ENCODE results near the gene CRELD1. TPM values are rescaled to one million over a fixed set of nuclear protein-coding genes. Genes with fewer than 3 reads are reported as not detected.
A peak's percentile ranks its signal among the peaks of the same experiment; 100 is the strongest.
"Not testable (repeated sequence)": the region's sequence is repeated elsewhere in the genome, so short reads cannot be mapped to it uniquely, and the experiment has no call there.

The CRELD1 gene
- total and polyA plus RNA-seq, 2 donors (not counting 1 experiment from before 2014, with no cell fraction given), result 46.8 to 47.6 TPM

DNA sequence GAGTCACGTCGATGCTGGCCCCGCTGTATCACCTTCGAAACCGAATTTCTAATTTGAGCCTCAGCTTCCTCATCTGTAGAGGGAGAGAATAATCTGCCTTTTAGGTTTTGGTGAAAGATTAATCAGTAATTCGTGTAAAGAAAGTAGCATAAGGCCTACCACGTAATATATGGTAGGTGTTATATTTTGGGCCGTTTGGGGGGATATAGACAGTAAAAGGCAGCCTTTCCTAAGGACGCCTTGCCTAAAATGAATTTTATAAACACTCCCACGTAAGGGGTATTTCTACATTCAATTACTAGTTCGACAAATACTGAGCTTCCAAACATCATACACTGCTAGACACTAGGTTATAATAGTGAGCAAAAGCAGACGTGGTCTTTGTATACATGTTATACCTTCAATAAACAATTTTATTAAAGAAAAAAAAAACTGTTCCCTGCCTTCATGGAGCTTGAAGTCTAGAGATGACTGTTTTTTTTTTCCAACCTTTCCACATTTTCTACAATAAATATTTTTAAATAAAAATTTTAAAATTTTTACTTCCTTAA lies 42.5 kb upstream of the CRELD1 start:
- Histone ChIP-seq H4K20me1 (ENCODE audit: control insufficient read depth, insufficient read depth, low read length, poor library complexity, severe bottlenecking) (no peaks in the 10 kb centered on the region), H3K4me3 (ENCODE audit: control extremely low read depth in 1 of 5, extremely low read depth in 1 of 5, insufficient read depth in 1 of 5, low read depth in 2 of 5, low read length in 4 of 5) (peak overlapping the region; percentile 81 to 99 (median 98)), H3K27me3 (replicated peaks in 1 of 4; ENCODE audit: control extremely low read depth in 1 of 4, control insufficient read depth in 3 of 4, insufficient read depth in 4 of 4, low read length in 3 of 4) (no peaks in the 10 kb centered on the region), H3K4me1 (ENCODE audit: control insufficient read depth in 2 of 2, insufficient read depth in 2 of 2, low read length in 2 of 2) (peaks cover 17 to 28% of the 10 kb centered on the region in 2 donors), H3K9me3 (ENCODE audit: control extremely low read depth in 1 of 3, control insufficient read depth in 2 of 3, insufficient read depth in 1 of 3, low read length in 2 of 3) (no peaks in the 10 kb centered on the region), H2AFZ (ENCODE audit: insufficient read depth, low read depth, low read length, poor library complexity, severe bottlenecking) (peak overlapping the region; percentile 83), H3K9ac (ENCODE audit: low read length) (peak overlapping the region; percentile 100), H3K27ac (ENCODE audit: low read length in 2 of 2) (peak overlapping the region; percentile 100), H3K36me3 (replicated peaks in 1 of 2; ENCODE audit: control extremely low read depth in 1 of 2, control insufficient read depth in 1 of 2, extremely low read depth in 1 of 2, insufficient read depth in 2 of 2, low read length in 1 of 2) (peaks cover 3 to 16% of the 10 kb centered on the region in 2 experiments), H3K4me2 (replicated peaks; ENCODE audit: low read depth, low read length, poor library complexity, severe bottlenecking) (peak overlapping the region; percentile 75), H3K79me2 (ENCODE audit: control insufficient read depth, insufficient read depth, low read length) (peaks cover 46% of the 10 kb centered on the region)
- intact Hi-C loops (cut with micrococcal nuclease), result loop anchor here (1.0 to 5.0 kb wide), 3 partner anchors 55 to 430 kb away; partner anchors contain the start of genes SEC13 and TATDN2
- TF ChIP-seq EZH2 (IDR thresholded peaks at IDR 0.05; ENCODE audit: borderline replicate concordance, insufficient read depth, low read depth, low read length, poor library complexity, severe bottlenecking) (no peak), CTCF (IDR thresholded peaks at IDR 0.05) (no peak)
- no peaks in the 10 kb centered on the region for H3K27me3 Mint-ChIP-seq
- peak overlapping the region; percentile 99 for H3K27ac Mint-ChIP-seq
- ATAC-seq (ENCODE audit: low read depth) (no peak), DNase-seq (no peak)
- no peaks in the 10 kb centered on the region for H3K9me3 Mint-ChIP-seq (ENCODE audit: insufficient read depth)
- H3K4me3 Mint-ChIP-seq, result peak overlapping the region; percentile 99
- WGBS (ENCODE audit: insufficient coverage), result 0% methylated on average over 5 of the region's 12 CpGs
- H3K4me1 Mint-ChIP-seq, result peaks cover 41% of the 10 kb centered on the region
- ChIA-PET CTCF (interaction anchor here (1.6 to 2.9 kb wide), 3 partner anchors 21 to 164 kb away, joined by 4 to 15 read pairs (median 6); partner anchors contain the start of gene CRELD1), POLR2A (interaction anchor here (0.9 to 3.1 kb wide), 9 partner anchors 42 to 494 kb away, joined by 3 to 19 read pairs (median 4); partner anchors contain the start of genes ARPC4, BRPF1, CRELD1 and MTMR14)

GRCh38 chr3:9893739-9894138 lies 39.9 kb upstream of the CRELD1 start:
- no peaks in the 10 kb centered on the region for H3K27me3 ChIP-seq (replicated peaks in 1 of 4; ENCODE audit: control extremely low read depth in 1 of 4, control insufficient read depth in 3 of 4, insufficient read depth in 4 of 4, low read length in 3 of 4)
- TF ChIP-seq CTCF (IDR thresholded peaks at IDR 0.05) (no peak), EZH2 (IDR thresholded peaks at IDR 0.05; ENCODE audit: borderline replicate concordance, insufficient read depth, low read depth, low read length, poor library complexity, severe bottlenecking) (no peak)
- H3K4me2 ChIP-seq (replicated peaks; ENCODE audit: low read depth, low read length, poor library complexity, severe bottlenecking), result no peak overlapping the region
- 89% methylated on average over 1 of the region's 1 CpG for WGBS (ENCODE audit: insufficient coverage)
- H3K36me3 ChIP-seq (replicated peaks in 1 of 2; ENCODE audit: control extremely low read depth in 1 of 2, control insufficient read depth in 1 of 2, extremely low read depth in 1 of 2, insufficient read depth in 2 of 2, low read length in 1 of 2), result peaks cover 3 to 16% of the 10 kb centered on the region in 2 experiments
- DNase-seq (no peak), ATAC-seq (ENCODE audit: low read depth) (no peak)
- peaks cover 69% of the 10 kb centered on the region for H3K79me2 ChIP-seq (ENCODE audit: control insufficient read depth, insufficient read depth, low read length)
- H3K9me3 Mint-ChIP-seq (ENCODE audit: insufficient read depth), result no peaks in the 10 kb centered on the region
- no peaks in the 10 kb centered on the region for H4K20me1 ChIP-seq (ENCODE audit: control insufficient read depth, insufficient read depth, low read length, poor library complexity, severe bottlenecking)
- intact Hi-C loops (cut with micrococcal nuclease), result loop anchor here (5.0 kb wide), 1 partner anchor 354 kb away; the partner anchor contains the start of gene TATDN2
- H3K4me3 ChIP-seq (ENCODE audit: control extremely low read depth in 1 of 5, extremely low read depth in 1 of 5, insufficient read depth in 1 of 5, low read depth in 2 of 5, low read length in 4 of 5), result no peak overlapping the region
- no peaks in the 10 kb centered on the region for H3K27me3 Mint-ChIP-seq
- peaks cover 17 to 28% of the 10 kb centered on the region in 2 donors for H3K4me1 ChIP-seq (ENCODE audit: control insufficient read depth in 2 of 2, insufficient read depth in 2 of 2, low read length in 2 of 2)
- H3K9ac ChIP-seq (ENCODE audit: low read length), result no peak overlapping the region
- no peaks in the 10 kb centered on the region for H3K9me3 ChIP-seq (ENCODE audit: control extremely low read depth in 1 of 3, control insufficient read depth in 2 of 3, insufficient read depth in 1 of 3, low read length in 2 of 3)
- H3K27ac ChIP-seq (ENCODE audit: low read length in 2 of 2), result peak overlapping the region; percentile 21 to 73
- H3K4me3 Mint-ChIP-seq, result peak overlapping the region; percentile 5
- ChIA-PET POLR2A (no interaction called here), CTCF (interaction anchor here (0.9 kb wide), 1 partner anchor 845 kb away, joined by 3 read pairs; no protein-coding TSS in a partner anchor)
- peak overlapping the region; percentile 12 for H3K27ac Mint-ChIP-seq
- peaks cover 46% of the 10 kb centered on the region for H3K4me1 Mint-ChIP-seq
- H2AFZ ChIP-seq (ENCODE audit: insufficient read depth, low read depth, low read length, poor library complexity, severe bottlenecking), result no peak overlapping the region

DNA sequence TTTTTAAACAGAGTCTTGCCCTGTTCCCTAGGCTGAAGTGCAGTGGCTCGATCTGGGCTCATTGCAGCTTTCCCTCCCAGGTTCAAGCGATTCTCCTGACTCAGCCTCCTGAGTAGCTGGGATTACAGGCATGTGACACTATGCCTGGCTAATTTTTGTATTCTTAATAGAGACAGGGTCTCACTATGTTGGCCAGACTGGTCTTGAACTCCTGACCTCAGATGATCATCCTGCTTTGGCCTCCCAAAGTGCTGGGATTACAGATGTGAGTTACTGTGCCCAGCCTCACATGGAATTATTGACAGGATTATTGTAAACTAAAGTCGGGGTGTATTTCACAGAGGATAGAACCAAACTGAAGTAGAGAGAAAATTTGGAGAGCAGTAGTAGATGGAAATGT lies 37.9 kb upstream of the CRELD1 start:
- H3K9ac ChIP-seq (ENCODE audit: low read length); H4K20me1 ChIP-seq (ENCODE audit: control insufficient read depth, insufficient read depth, low read length, poor library complexity, severe bottlenecking); ATAC-seq (ENCODE audit: low read depth); H3K4me3 Mint-ChIP-seq; H3K27me3 Mint-ChIP-seq; DNase-seq; H3K9me3 Mint-ChIP-seq (ENCODE audit: insufficient read depth); H3K27ac Mint-ChIP-seq; H3K27me3 ChIP-seq (replicated peaks in 1 of 4; ENCODE audit: control extremely low read depth in 1 of 4, control insufficient read depth in 3 of 4, insufficient read depth in 4 of 4, low read length in 3 of 4); intact Hi-C loops (cut with micrococcal nuclease); H3K9me3 ChIP-seq (ENCODE audit: control extremely low read depth in 1 of 3, control insufficient read depth in 2 of 3, insufficient read depth in 1 of 3, low read length in 2 of 3); H3K4me2 ChIP-seq (replicated peaks; ENCODE audit: low read depth, low read length, poor library complexity, severe bottlenecking); H3K4me3 ChIP-seq (ENCODE audit: control extremely low read depth in 1 of 5, extremely low read depth in 1 of 5, insufficient read depth in 1 of 5, low read depth in 2 of 5, low read length in 4 of 5); H2AFZ ChIP-seq (ENCODE audit: insufficient read depth, low read depth, low read length, poor library complexity, severe bottlenecking); POLR2A ChIA-PET: not testable (repeated sequence)
- Histone ChIP-seq H3K4me1 (ENCODE audit: control insufficient read depth in 2 of 2, insufficient read depth in 2 of 2, low read length in 2 of 2) (peaks cover 14 to 22% of the 10 kb centered on the region in 2 donors), H3K79me2 (ENCODE audit: control insufficient read depth, insufficient read depth, low read length) (peaks cover 81% of the 10 kb centered on the region), H3K36me3 (replicated peaks in 1 of 2; ENCODE audit: control extremely low read depth in 1 of 2, control insufficient read depth in 1 of 2, extremely low read depth in 1 of 2, insufficient read depth in 2 of 2, low read length in 1 of 2) (peaks cover 3 to 16% of the 10 kb centered on the region in 2 experiments), H3K27ac (ENCODE audit: low read length in 2 of 2) (peak overlapping the region in 1 of 2 donors; percentile 42)
- 100% methylated on average over 3 of the region's 3 CpGs for WGBS (ENCODE audit: insufficient coverage)
- CTCF ChIA-PET, result interaction anchor here (0.7 kb wide), 1 partner anchor 37 kb away, joined by 3 read pairs; no protein-coding TSS in a partner anchor
- H3K4me1 Mint-ChIP-seq, result peaks cover 38% of the 10 kb centered on the region

All from B cell (primary cell).